Smooth muscle cell (in vitro differentiated cells): Measurements from ENCODE around the gene CRIP1. TPM values are rescaled to one million over a fixed set of nuclear protein-coding genes. Genes with fewer than 3 reads are reported as not detected.

Source experiments
- DNase-seq: peaks from one replicate; lab custom pipeline; 2025; ENCODE audit not compliant: unreplicated experiment; lab: John Stamatoyannopoulos, UW
- H2AFZ ChIP-seq: fragments of 200-600 bp; sonication (generic); 2 replicates; pipeline ENCODE4 v1.6.0; 2016; ENCODE audit warnings: antibody characterized with exemption, low read depth, mild to moderate bottlenecking
- H3F3A ChIP-seq: fragments of 200-600 bp; sonication (generic); 2 replicates; pipeline ENCODE4 v1.6.0; 2017; ENCODE audit warnings: antibody characterized with exemption, low read depth
- H3K27ac ChIP-seq: fragments of 200-600 bp; sonication (generic); 2 replicates; pipeline ENCODE4 v1.5.1; 2016; ENCODE audit warnings: low read depth, mild to moderate bottlenecking
- H3K27me3 ChIP-seq: fragments of 200-600 bp; sonication (generic); 2 replicates; pipeline ENCODE4 v1.6.1; 2016; ENCODE audit warnings: low read depth, mild to moderate bottlenecking
- H3K36me3 ChIP-seq: fragments of 200-600 bp; sonication (generic); 2 replicates; pipeline ENCODE4 v1.5.1; 2016; ENCODE audit warnings: low read depth
- H3K4me1 ChIP-seq: fragments of 200-600 bp; sonication (generic); 2 replicates; pipeline ENCODE4 v1.5.1; 2016; ENCODE audit warnings: low read depth
- H3K4me2 ChIP-seq: fragments of 200-600 bp; sonication (generic); 2 replicates; pipeline ENCODE4 v1.6.0; 2016; ENCODE audit warnings: mild to moderate bottlenecking
- H3K4me3 ChIP-seq: fragments of 200-600 bp; sonication (generic); 2 replicates; pipeline ENCODE4 v1.5.1; 2016; ENCODE audit warnings: mild to moderate bottlenecking
- H3K79me2 ChIP-seq: fragments of 200-600 bp; sonication (generic); 2 replicates; pipeline ENCODE4 v1.6.0; 2016; ENCODE audit warnings: low read depth, mild to moderate bottlenecking
- H3K9ac ChIP-seq: fragments of 200-600 bp; sonication (generic); 2 replicates; pipeline ENCODE4 v1.6.0; 2016; ENCODE audit warnings: low read depth
- H3K9me3 ChIP-seq: fragments of 200-600 bp; sonication (generic); replicated peaks from 2 replicates; pipeline ENCODE4 v1.5.1; 2016; ENCODE audit warnings: low read depth
- H4K20me1 ChIP-seq: fragments of 200-600 bp; sonication (generic); 2 replicates; pipeline ENCODE4 v1.6.0; 2016; ENCODE audit warnings: low read depth
- WGBS: methylation state at CpG from one replicate; pipeline ENCODE4 v1.1.7; 2016; ENCODE audit warnings: low lambda C conversion rate; 5-methylcytosine and 5-hydroxymethylcytosine counted together
- polyA plus RNA-seq: library from polyadenylated mRNA; unstranded; fragments of >200 nt; fragmentation: Nextera tagmentation; extraction: Ambion mirVana; gene quantifications from 2 replicates; pipeline ENCODE4 v1.2.1, GENCODE V29; 2016
- total RNA-seq: library from RNA; depleted of rRNA; stranded (reverse); fragments of >200 nt; gene quantifications from 2 replicates; pipeline ENCODE4 v1.2.3, GENCODE V29; 2014
- TF ChIP-seq, protein P1 (sequence below): fragments of 200-600 bp; sonication (generic); IDR thresholded peaks from 2 replicates; pipeline ENCODE4 v1.5.1; 2017; ENCODE audit warnings: borderline replicate concordance, mild to moderate bottlenecking, antibody characterized with exemption; ENCODE audit not compliant: insufficient read depth, poor library complexity, severe bottlenecking

The CRIP1 gene
- total and polyA plus RNA-seq, 2 experiments from 2014 or later = 4.9 to 31.8 TPM

GRCh38 chr14:105477660-105478397 lies 8.9 kb upstream of the CRIP1 start:
- Histone ChIP-seq H3K27ac (no peak overlapping the region), H3K4me1 (peaks cover 18% of the 10 kb centered on the region), H3F3A (no peaks in the 10 kb centered on the region), H3K4me2 (no peak overlapping the region), H3K9me3 (no peaks in the 10 kb centered on the region), H3K79me2 (no peaks in the 10 kb centered on the region), H2AFZ (no peak overlapping the region), H4K20me1 (no peaks in the 10 kb centered on the region), H3K4me3 (no peak overlapping the region), H3K9ac (no peak overlapping the region), H3K27me3 (peaks cover 27% of the 10 kb centered on the region), H3K36me3 (no peaks in the 10 kb centered on the region)
- TF ChIP-seq, protein P1, sequence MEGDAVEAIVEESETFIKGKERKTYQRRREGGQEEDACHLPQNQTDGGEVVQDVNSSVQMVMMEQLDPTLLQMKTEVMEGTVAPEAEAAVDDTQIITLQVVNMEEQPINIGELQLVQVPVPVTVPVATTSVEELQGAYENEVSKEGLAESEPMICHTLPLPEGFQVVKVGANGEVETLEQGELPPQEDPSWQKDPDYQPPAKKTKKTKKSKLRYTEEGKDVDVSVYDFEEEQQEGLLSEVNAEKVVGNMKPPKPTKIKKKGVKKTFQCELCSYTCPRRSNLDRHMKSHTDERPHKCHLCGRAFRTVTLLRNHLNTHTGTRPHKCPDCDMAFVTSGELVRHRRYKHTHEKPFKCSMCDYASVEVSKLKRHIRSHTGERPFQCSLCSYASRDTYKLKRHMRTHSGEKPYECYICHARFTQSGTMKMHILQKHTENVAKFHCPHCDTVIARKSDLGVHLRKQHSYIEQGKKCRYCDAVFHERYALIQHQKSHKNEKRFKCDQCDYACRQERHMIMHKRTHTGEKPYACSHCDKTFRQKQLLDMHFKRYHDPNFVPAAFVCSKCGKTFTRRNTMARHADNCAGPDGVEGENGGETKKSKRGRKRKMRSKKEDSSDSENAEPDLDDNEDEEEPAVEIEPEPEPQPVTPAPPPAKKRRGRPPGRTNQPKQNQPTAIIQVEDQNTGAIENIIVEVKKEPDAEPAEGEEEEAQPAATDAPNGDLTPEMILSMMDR = no peak
- WGBS = 34% methylated on average over 19 of the region's 56 CpGs
- DNase-seq = no peak

DNA sequence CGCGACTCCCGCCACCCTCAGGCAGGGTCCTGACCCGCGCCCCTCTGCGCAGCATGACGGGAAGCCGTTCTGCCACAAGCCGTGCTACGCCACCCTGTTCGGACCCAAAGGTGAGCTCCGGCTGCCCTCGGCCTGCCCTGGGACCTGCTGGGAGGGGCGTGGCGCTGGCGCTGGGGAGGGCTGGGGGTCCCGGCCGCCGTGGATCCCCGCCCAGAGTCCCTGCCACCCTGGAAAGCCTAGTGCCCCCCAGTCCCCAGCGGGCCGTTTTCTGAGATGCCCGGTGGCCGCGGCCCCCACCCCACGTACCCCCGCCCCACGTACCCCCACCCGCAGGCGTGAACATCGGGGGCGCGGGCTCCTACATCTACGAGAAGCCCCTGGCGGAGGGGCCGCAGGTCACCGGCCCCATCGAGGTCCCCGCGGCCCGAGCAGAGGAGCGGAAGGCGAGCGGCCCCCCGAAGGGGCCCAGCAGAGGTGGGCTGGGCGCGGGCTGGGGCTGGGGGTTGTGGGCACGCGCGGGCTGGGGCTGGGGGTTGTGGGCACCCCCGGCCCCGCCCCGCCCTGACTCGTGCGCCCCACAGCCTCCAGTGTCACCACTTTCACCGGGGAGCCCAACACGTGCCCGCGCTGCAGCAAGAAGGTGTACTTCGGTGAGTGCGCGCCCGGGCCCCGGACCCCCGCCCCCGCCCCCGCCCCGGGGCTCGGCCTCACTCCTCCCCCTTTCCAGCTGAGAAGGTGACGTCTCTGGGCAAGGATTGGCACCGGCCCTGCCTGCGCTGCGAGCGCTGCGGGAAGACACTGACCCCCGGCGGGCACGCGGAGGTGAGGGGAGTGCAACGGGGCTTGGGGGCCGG lies 8.1 kb upstream of the CRIP1 start:
- H3K27me3 ChIP-seq = peaks cover 27% of the 10 kb centered on the region
- no peaks in the 10 kb centered on the region for H3K9me3 ChIP-seq
- no peak overlapping the region for H3K9ac ChIP-seq
- no peaks in the 10 kb centered on the region for H3K79me2 ChIP-seq
- no peaks in the 10 kb centered on the region for H3K36me3 ChIP-seq
- peaks cover 15% of the 10 kb centered on the region for H3K4me1 ChIP-seq
- no peak overlapping the region for H2AFZ ChIP-seq
- H3K4me3 ChIP-seq = no peak overlapping the region
- no peak overlapping the region for H3K27ac ChIP-seq
- 29% methylated on average over 28 of the region's 81 CpGs for WGBS
- TF ChIP-seq, protein P1 = no peak
- H4K20me1 ChIP-seq = no peaks in the 10 kb centered on the region
- no peak overlapping the region for H3K4me2 ChIP-seq
- H3F3A ChIP-seq = no peaks in the 10 kb centered on the region
- no peak for DNase-seq

DNA sequence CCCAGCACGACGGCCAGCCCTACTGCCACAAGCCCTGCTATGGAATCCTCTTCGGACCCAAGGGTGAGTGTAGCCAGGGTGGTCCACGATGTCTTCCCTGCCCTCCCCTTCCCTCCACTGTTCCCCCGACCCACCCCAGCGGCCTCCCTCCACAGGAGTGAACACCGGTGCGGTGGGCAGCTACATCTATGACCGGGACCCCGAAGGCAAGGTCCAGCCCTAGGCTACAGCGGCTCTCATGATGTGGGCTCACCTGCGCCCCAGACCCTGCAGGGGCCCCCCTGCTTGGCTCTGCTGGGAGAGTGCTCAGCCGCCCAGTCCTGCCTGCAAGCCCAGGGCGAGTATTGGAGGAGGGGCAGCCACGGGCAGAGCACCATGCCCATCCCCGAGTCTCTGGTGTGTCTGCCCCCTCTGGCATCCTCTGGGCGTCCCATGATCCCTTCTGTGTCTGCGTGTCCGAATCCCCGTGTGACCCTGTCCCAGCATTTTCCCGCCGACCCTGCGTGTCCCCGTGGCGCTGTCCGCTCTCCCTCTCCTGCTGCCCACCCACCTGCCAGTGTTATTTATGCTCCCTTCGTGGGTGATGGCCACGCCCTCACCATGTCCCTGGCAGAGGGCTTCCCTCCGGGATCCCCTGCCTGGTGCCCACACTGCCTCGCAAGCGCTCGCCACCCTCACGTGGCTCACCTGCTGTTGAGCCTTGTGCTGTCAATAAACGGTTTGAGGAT lies 7.1 kb upstream of the CRIP1 start:
- H4K20me1 ChIP-seq = no peaks in the 10 kb centered on the region
- no peaks in the 10 kb centered on the region for H3K79me2 ChIP-seq
- no peaks in the 10 kb centered on the region for H3K9me3 ChIP-seq
- H3K27ac ChIP-seq = no peak overlapping the region
- no peak overlapping the region for H3K4me2 ChIP-seq
- no peaks in the 10 kb centered on the region for H3K36me3 ChIP-seq
- 63% methylated on average over 33 of the region's 34 CpGs for WGBS
- DNase-seq = no peak
- H3F3A ChIP-seq = no peaks in the 10 kb centered on the region
- H3K4me1 ChIP-seq = peaks cover 12% of the 10 kb centered on the region
- peaks cover 27% of the 10 kb centered on the region for H3K27me3 ChIP-seq
- TF ChIP-seq, protein P1 = no peak
- H3K9ac ChIP-seq = no peak overlapping the region
- no peak overlapping the region for H3K4me3 ChIP-seq
- H2AFZ ChIP-seq = no peak overlapping the region
